HepG2 (cell line): ENCODE results near the gene GADD45B. TPM values are rescaled to one million over a fixed set of nuclear protein-coding genes. Genes with fewer than 3 reads are reported as not detected.

Experiments used
- ATAC-seq: fragments of 200-7000 bp; cut with Tn5 transposase; 3 replicates; pipeline ENCODE4 v1.9.1; 2020; ENCODE audit warnings: mild to moderate bottlenecking, moderate library complexity
- BruUV-seq: library from RNA; stranded (reverse); fragments of 400-500 nt; replicated peaks from 2 replicates; lab custom pipeline; 2021; lab: Mats Ljungman, UMichigan
- CTCF ChIA-PET: fragments of 300-600 bp; formaldehyde crosslinking; extraction: SDS; loops from one replicate; lab custom pipeline; 2021; ENCODE audit warnings: low total read pairs, inconsistent platforms, low intra/inter-chr PET ratio; lab: Yijun Ruan, JAX
- POLR2A ChIA-PET: fragments of 350-600 bp; sonication (Branson Sonifier 250); formaldehyde crosslinking; loops from one replicate; lab custom pipeline; 2020; ENCODE audit warnings: antibody characterized with exemption, inconsistent platforms; lab: Yijun Ruan, JAX
- DNase-seq: peaks from one replicate; pipeline ENCODE4 v3.0.0-alpha.2; 2015; ENCODE audit warnings: low spot score
- FAIRE-seq: peaks from 3 replicates; lab custom pipeline; 2011; peaks lifted over from hg19 to GRCh38; lab: Jason Lieb, UNC
- H2AFZ ChIP-seq: one replicate; pipeline ENCODE4 v1.6.1; 2011; ENCODE audit warnings: low read length, inconsistent platforms
- H3K27ac ChIP-seq: fragments of 300-600 bp; 3 replicates; pipeline ENCODE4 v1.8.0; 2011; ENCODE audit warnings: mixed run types, mild to moderate bottlenecking, mixed read lengths, low read length, inconsistent platforms; ENCODE audit not compliant: insufficient read depth; ENCODE audit errors: extremely low read length
- H3K27me3 ChIP-seq, 2 experiments: fragments of 200-600 bp in 1 of 2; 2 replicates in 1 of 2; 3 replicates in 1 of 2; pipeline versions ENCODE4 v1.6.0 to v1.8.0; 2011; ENCODE audit warnings: low read length in 2 of 2, mild to moderate bottlenecking in 2 of 2, moderate library complexity in 2 of 2, inconsistent platforms in 1 of 2; ENCODE audit not compliant: insufficient read depth in 2 of 2, control insufficient read depth in 1 of 2
- H3K36me3 ChIP-seq, 2 experiments: fragments of 200-600 bp in 1 of 2; replicated peaks in 1 of 2; 2 replicates in 1 of 2; 3 replicates in 1 of 2; pipeline versions ENCODE4 v1.5.1 to v1.8.0; 2011; ENCODE audit warnings: low read length in 2 of 2, inconsistent platforms in 1 of 2; ENCODE audit not compliant: insufficient read depth in 2 of 2, control insufficient read depth in 1 of 2
- H3K4me1 ChIP-seq: 2 replicates; pipeline ENCODE4 v1.5.1; 2012; ENCODE audit warnings: low read length, inconsistent platforms; ENCODE audit not compliant: insufficient read depth
- H3K4me2 ChIP-seq: 2 replicates; pipeline ENCODE4 v1.6.0; 2011; ENCODE audit warnings: low read depth, low read length, inconsistent platforms
- H3K4me3 ChIP-seq, 3 experiments: fragments of 200-600 bp in 1 of 3; sonication (generic), shearing (Covaris generic) in 1 of 3; replicated peaks in 1 of 3; 2 replicates each; pipeline ENCODE4 v1.5.1; 2011 to 2016; ENCODE audit warnings: low read length in 3 of 3, inconsistent platforms in 2 of 3, low read depth in 2 of 3, mild to moderate bottlenecking in 2 of 3, control low read depth in 1 of 3, mixed read lengths in 1 of 3; ENCODE audit not compliant: insufficient read depth in 1 of 3
- H3K79me2 ChIP-seq: one replicate; pipeline ENCODE4 v1.6.1; 2011; ENCODE audit warnings: low read length, inconsistent platforms; ENCODE audit not compliant: insufficient read depth
- H3K9ac ChIP-seq: 2 replicates; pipeline ENCODE4 v1.6.0; 2011; ENCODE audit warnings: mild to moderate bottlenecking, low read depth, low read length, inconsistent platforms; ENCODE audit not compliant: insufficient read depth
- H3K9me3 ChIP-seq: 2 replicates; pipeline ENCODE4 v1.5.1; 2012; ENCODE audit warnings: mild to moderate bottlenecking, low read length
- H4K20me1 ChIP-seq: 2 replicates; pipeline ENCODE4 v1.6.0; 2011; ENCODE audit warnings: inconsistent platforms, mild to moderate bottlenecking, low read length, moderate library complexity; ENCODE audit not compliant: insufficient read depth
- CBFB ChIP-seq: sonication (generic); formaldehyde crosslinking; IDR thresholded peaks from 2 replicates; pipeline ENCODE4 v1.4.0; 2020; ENCODE audit warnings: missing genetic modification reagents
- FOXC1 ChIP-seq: sonication (generic); formaldehyde crosslinking; IDR thresholded peaks from 2 replicates; pipeline ENCODE4 v1.8.0; 2022; ENCODE audit warnings: mild to moderate bottlenecking, missing genetic modification reagents, borderline replicate concordance
- ISX ChIP-seq: sonication (generic); formaldehyde crosslinking; conservative IDR thresholded peaks from 2 replicates; pipeline ENCODE4 v1.5.0; 2020; ENCODE audit warnings: missing genetic modification reagents
- KAT2B ChIP-seq: fragments of 150-350 bp; IDR thresholded peaks from 2 replicates; pipeline ENCODE4 v1.6.1; 2014; ENCODE audit warnings: low read depth, low read length, borderline replicate concordance
- MYNN ChIP-seq: sonication (generic); formaldehyde crosslinking; IDR thresholded peaks from 2 replicates; pipeline ENCODE4 v1.4.0; 2020; ENCODE audit warnings: mild to moderate bottlenecking, low read depth, missing genetic modification reagents
- REPIN1 ChIP-seq: sonication (generic); formaldehyde crosslinking; IDR thresholded peaks from 2 replicates; pipeline ENCODE4 v1.8.0; 2022; ENCODE audit warnings: missing genetic modification reagents, low read depth, mild to moderate bottlenecking, borderline replicate concordance
- ZBED4 ChIP-seq: sonication (generic); formaldehyde crosslinking; IDR thresholded peaks from 2 replicates; pipeline ENCODE4 v1.4.0; 2020; ENCODE audit warnings: missing genetic modification reagents, borderline replicate concordance
- ZNF17 ChIP-seq: sonication (generic); formaldehyde crosslinking; IDR thresholded peaks from 2 replicates; pipeline ENCODE4 v1.5.0; 2020; ENCODE audit warnings: mild to moderate bottlenecking, missing genetic modification reagents
- ZNF44 ChIP-seq: sonication (generic); formaldehyde crosslinking; IDR thresholded peaks from 2 replicates; pipeline ENCODE4 v1.5.1; 2020; ENCODE audit warnings: mild to moderate bottlenecking, missing genetic modification reagents
- ZNF558 ChIP-seq: sonication (generic); formaldehyde crosslinking; IDR thresholded peaks from 2 replicates; pipeline ENCODE4 v1.9.0; 2022; ENCODE audit warnings: mild to moderate bottlenecking, missing genetic modification reagents, borderline replicate concordance
- ZNF572 ChIP-seq: sonication (generic); formaldehyde crosslinking; IDR thresholded peaks from 2 replicates; pipeline ENCODE4 v1.5.1; 2020; ENCODE audit warnings: mild to moderate bottlenecking, missing genetic modification reagents
- ZNF784 ChIP-seq: sonication (generic); formaldehyde crosslinking; IDR thresholded peaks from 2 replicates; pipeline ENCODE4 v1.5.1; 2020; ENCODE audit warnings: missing genetic modification reagents, mild to moderate bottlenecking, borderline replicate concordance
- ZNF790 ChIP-seq: sonication (generic); formaldehyde crosslinking; IDR thresholded peaks from 2 replicates; pipeline ENCODE4 v1.8.0; 2022; ENCODE audit warnings: missing genetic modification reagents, mild to moderate bottlenecking, borderline replicate concordance
- whole genome bisulfite sequencing: methylation state at CpG from one replicate; pipeline ENCODE4 v1.1.6; 2017; ENCODE audit warnings: low lambda C conversion rate; 5-methylcytosine and 5-hydroxymethylcytosine counted together
- in situ Hi-C: cut with HindIII; loops from 2 replicates; pipeline ENCODE4 v1.10.0; 2017; ENCODE audit warnings: low pct_unique_long_range_greater_than_20kb; ENCODE audit not compliant: extremely low pct_ligation_motif_present
- intact Hi-C: fragments of 100-400 bp; cut with micrococcal nuclease; formaldehyde crosslinking; loops from one replicate; pipeline ENCODE4 v1.10.0; 2022; ENCODE audit not compliant: unreplicated experiment
- polyA plus RNA-seq, 8 experiments: library from polyadenylated mRNA; depleted of rRNA in 3 of 8; stranded (reverse) in 7 of 8; unstranded in 1 of 8; fragments of >200 nt; fragmentation: Illumina TruSeq in 4 of 8; extraction: Trizol in 4 of 8; gene quantifications; 2 replicates each; pipeline versions ENCODE4 v1.2.1 to v1.2.3, GENCODE V29; 2011 to 2016; ENCODE audit warnings: low read depth in 4 of 8, missing spikeins in 1 of 8, mixed read lengths in 1 of 8; ENCODE audit not compliant: insufficient read depth in 1 of 8
- total RNA-seq, 5 experiments: library from RNA; depleted of rRNA; stranded (reverse); fragments of >200 nt; fragmentation: Illumina TruSeq; extraction: Trizol; gene quantifications; 2 replicates each; pipeline ENCODE4 v1.2.3, GENCODE V29; 2016; ENCODE audit warnings: low read depth in 1 of 5

GADD45B gene
- total and polyA plus RNA-seq, 2 of the 13 experiments (the other 11 are each of a cell fraction or from before 2014, with no cell fraction given), result 4.6 to 34.1 TPM

- TF ChIP-seq ZNF44 (CRISPR knock-in tag) (peak; percentile 27; the same call in 1 of the 2 replicates), ZNF558 (CRISPR knock-in tag) (peak; percentile 64)
Observed at GRCh38 chr19:2426611-2427428, 49.1 kb upstream of the GADD45B start (continued).

- peak within 1 kb of the TSS; percentile 97 for H3K9ac ChIP-seq
- H3K79me2 ChIP-seq, result peaks cover 21% of the 10 kb centered on the region
- WGBS, result under 1% methylated on average over 12 of the region's 77 CpGs
- peak; percentile 94 for DNase-seq
- peak; percentile 95 for FAIRE-seq
- peak; percentile 82 for ATAC-seq
- H3K27ac ChIP-seq, result peak within 1 kb of the TSS; percentile 98
- no peak within 1 kb of the TSS for H2AFZ ChIP-seq
- H3K9me3 ChIP-seq, result no peaks in the 10 kb centered on the region
- in situ Hi-C loops (no loop called here), intact Hi-C loops (loop anchor here (2.0 kb wide), 1 partner anchor 35 kb away; no protein-coding TSS in a partner anchor)
- ChIA-PET CTCF (no interaction called here), POLR2A (interaction anchor here (0.6 to 4.5 kb wide), 22 partner anchors 11 to 367 kb away, joined by 3 to 60 read pairs (median 6); partner anchors contain the start of genes GADD45B and LMNB2)
- peak within 1 kb of the TSS; percentile 86 for H3K4me2 ChIP-seq
- H3K36me3 ChIP-seq, result peaks cover 8 to 41% of the 10 kb centered on the region in 2 experiments; a peak in 4 of 5 replicates
- peaks cover 23% of the 10 kb centered on the region for H3K4me1 ChIP-seq
- H3K27me3 ChIP-seq, result no peaks in the 10 kb centered on the region
- H4K20me1 ChIP-seq, result peaks cover 7% of the 10 kb centered on the region; the same call in 1 of the 2 replicates
- BruUV-seq, result TSS peak; percentile 70
- peak within 1 kb of the TSS; percentile 71 to 91 (median 90) for H3K4me3 ChIP-seq
- TF ChIP-seq ZNF572 (no peak), ZNF790 (CRISPR knock-in tag) (peak; percentile 95), MYNN (CRISPR knock-in tag) (peak; percentile 35; the same call in 1 of the 2 replicates), CBFB (peak; percentile 89), FOXC1 (CRISPR knock-in tag) (peak; percentile 71), REPIN1 (CRISPR knock-in tag) (peak; percentile 60; the same call in 1 of the 2 replicates), ISX (CRISPR knock-in tag) (0 out of 2 replicates have a peak, but pooled peaks have one; percentile 30), ZBED4 (CRISPR knock-in tag) (no peak), KAT2B (no peak), ZNF784 (CRISPR knock-in tag) (no peak; the same call in 1 of the 2 replicates), ZNF17 (no peak)
Observed at GRCh38 chr19:2427429-2428320, 48.3 kb upstream of the GADD45B start, which contains the start of gene TIMM13. Gene TIMM13 (minus strand): TSS chr19:2427586. CDS start chr19:2427533, 53 bp downstream.
